Adipocyte (in vitro differentiated cells): Measurements from ENCODE around the gene FGFR2.
A peak's percentile ranks its signal among the peaks of the same experiment; 100 is the strongest.

Experiments
- DNase-seq: peaks from one replicate; pipeline ENCODE4 v3.0.0-alpha.2; 2015; ENCODE audit warnings: low read depth
- H3K27me3 ChIP-seq: replicated peaks from 2 replicates; pipeline ENCODE4 v1.7.0; 2013; ENCODE audit warnings: mild to moderate bottlenecking, low read length, moderate library complexity; ENCODE audit not compliant: control insufficient read depth, insufficient read depth
- H3K36me3 ChIP-seq: 2 replicates; pipeline ENCODE4 v1.7.0; 2013; ENCODE audit warnings: low read length, mild to moderate bottlenecking, moderate library complexity; ENCODE audit not compliant: control insufficient read depth, insufficient read depth, severe bottlenecking
- H3K4me1 ChIP-seq: 2 replicates; pipeline ENCODE4 v1.7.0; 2013; ENCODE audit warnings: mild to moderate bottlenecking, low read length, moderate library complexity; ENCODE audit not compliant: control insufficient read depth, insufficient read depth
- H3K4me3 ChIP-seq: 2 replicates; pipeline ENCODE4 v1.7.0; 2013; ENCODE audit warnings: mild to moderate bottlenecking, low read length, moderate library complexity
- H3K9ac ChIP-seq: 2 replicates; pipeline ENCODE4 v1.7.0; 2013; ENCODE audit warnings: mild to moderate bottlenecking, low read length, moderate library complexity
- H3K9me3 ChIP-seq: 2 replicates; pipeline ENCODE4 v1.7.0; 2013; ENCODE audit warnings: mild to moderate bottlenecking, low read length, moderate library complexity; ENCODE audit not compliant: control insufficient read depth

FGFR2 gene

GRCh38 chr10:121609426-121610380 is 11.5 kb upstream of the FGFR2 start:
- no peaks in the 10 kb centered on the region for H3K36me3 ChIP-seq
- no peaks in the 10 kb centered on the region for H3K9me3 ChIP-seq
- H3K9ac ChIP-seq = no peak overlapping the region
- H3K4me1 ChIP-seq = peaks cover 4% of the 10 kb centered on the region
- peaks cover 35% of the 10 kb centered on the region for H3K27me3 ChIP-seq
- H3K4me3 ChIP-seq = no peak overlapping the region
- no peak for DNase-seq

DNA sequence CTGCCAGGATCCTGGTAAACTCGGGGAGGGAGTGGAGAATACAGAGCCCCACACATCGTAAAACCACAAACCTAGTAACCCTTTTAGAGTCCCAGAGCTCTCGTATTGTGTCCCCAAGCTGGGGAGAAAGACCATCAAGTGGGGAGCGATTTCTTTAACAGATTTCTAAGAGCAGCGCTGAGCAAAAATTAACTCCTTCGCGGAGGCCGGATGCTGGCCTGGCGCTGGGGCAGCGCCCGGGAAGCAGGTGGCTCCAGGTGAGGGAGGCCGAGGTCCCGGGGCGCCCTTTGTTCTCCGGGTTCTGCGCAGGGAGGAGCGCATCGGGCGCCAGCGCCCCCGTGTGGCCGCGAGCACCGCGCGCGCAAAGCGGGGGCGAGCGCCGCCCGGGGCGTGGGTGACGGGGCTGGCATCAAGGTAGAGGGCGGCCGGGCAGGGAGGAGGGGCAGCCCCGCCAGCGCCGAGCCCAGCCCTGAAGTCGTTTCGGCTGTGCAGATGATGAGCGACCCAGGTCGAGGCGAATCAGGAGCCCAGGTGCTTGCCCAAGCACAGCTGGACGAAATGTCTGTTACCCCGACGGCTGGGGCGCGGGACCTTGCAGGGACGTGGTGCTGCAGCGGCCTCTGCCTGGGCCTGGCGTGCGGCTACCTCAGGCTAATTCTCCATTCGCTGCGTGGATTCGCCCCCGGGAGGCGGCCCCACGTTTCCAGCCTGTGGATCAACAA is 10.4 kb upstream of the FGFR2 start:
- H3K4me3 ChIP-seq = peak overlapping the region; percentile 73
- peak; percentile 30 for DNase-seq
- peaks cover 35% of the 10 kb centered on the region for H3K27me3 ChIP-seq
- no peak overlapping the region for H3K9ac ChIP-seq
- H3K36me3 ChIP-seq = no peaks in the 10 kb centered on the region
- H3K4me1 ChIP-seq = peaks cover 4% of the 10 kb centered on the region
- H3K9me3 ChIP-seq = no peaks in the 10 kb centered on the region

- DNase-seq = no peak
- H3K36me3 ChIP-seq = no peaks in the 10 kb centered on the region
- H3K27me3 ChIP-seq = peaks cover 34% of the 10 kb centered on the region
- no peak overlapping the region for H3K9ac ChIP-seq
- H3K4me1 ChIP-seq = peaks cover 4% of the 10 kb centered on the region
- H3K9me3 ChIP-seq = no peaks in the 10 kb centered on the region
- no peak overlapping the region for H3K4me3 ChIP-seq
Measured at GRCh38 chr10:121607310-121608055, 9.2 kb upstream of the FGFR2 start.

DNA sequence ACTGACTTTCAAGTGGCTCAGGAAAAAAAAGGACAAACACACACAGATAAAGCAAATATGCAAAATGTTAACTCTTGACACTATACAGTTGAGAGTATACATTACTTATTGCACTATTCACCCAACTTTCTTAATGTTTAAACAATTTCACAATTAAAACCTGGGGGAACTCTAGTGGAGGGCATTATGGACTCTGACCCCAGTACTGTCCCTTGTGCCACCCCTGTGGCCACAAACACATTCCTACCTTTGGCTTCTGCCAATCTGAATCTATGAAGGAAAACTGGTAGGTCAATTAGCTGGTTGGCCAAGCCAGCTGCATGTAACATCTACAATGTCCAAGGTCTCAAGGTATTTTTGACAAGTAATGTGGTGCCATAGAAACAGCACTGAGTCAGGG is 7.5 kb upstream of the FGFR2 start:
- Histone ChIP-seq H3K36me3 (no peaks in the 10 kb centered on the region), H3K9me3 (no peaks in the 10 kb centered on the region), H3K4me3 (no peak overlapping the region), H3K9ac (no peak overlapping the region), H3K27me3 (peaks cover 36% of the 10 kb centered on the region), H3K4me1 (peaks cover 4% of the 10 kb centered on the region)
- DNase-seq = no peak

- Histone ChIP-seq H3K9me3 (no peaks in the 10 kb centered on the region), H3K9ac (no peak overlapping the region), H3K4me3 (no peak overlapping the region), H3K4me1 (peaks cover 3% of the 10 kb centered on the region), H3K27me3 (peaks cover 35% of the 10 kb centered on the region), H3K36me3 (no peaks in the 10 kb centered on the region)
- no peak for DNase-seq
Measured at GRCh38 chr10:121601458-121601857, 3.2 kb upstream of the FGFR2 start.

DNA sequence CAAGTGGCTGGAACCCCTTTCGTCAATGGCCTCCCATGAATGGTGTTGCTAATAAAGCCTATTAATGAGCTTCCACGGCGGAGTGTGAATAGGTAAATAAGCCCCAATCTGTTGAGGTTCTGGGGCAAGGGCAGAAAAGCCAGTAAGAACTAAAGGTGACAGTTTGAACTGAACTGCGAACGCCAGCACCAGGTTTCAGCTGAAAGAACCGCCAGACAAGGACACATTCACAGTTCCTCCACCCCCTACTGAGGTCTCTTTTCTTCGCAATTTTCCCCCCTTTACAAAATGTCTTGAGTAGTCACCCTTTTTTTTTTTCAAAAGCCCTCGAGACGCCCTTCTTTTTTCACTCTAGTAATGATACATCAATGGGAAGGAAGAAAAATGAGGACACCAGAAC is 2.4 kb upstream of the FGFR2 start:
- no peak overlapping the region for H3K4me3 ChIP-seq
- peaks cover 38% of the 10 kb centered on the region for H3K27me3 ChIP-seq

GRCh38 chr10:121599947-121600346 is 1.7 kb upstream of the FGFR2 start:
- Histone ChIP-seq H3K4me3 (no peak overlapping the region), H3K9me3 (no peaks in the 10 kb centered on the region), H3K9ac (no peak overlapping the region), H3K36me3 (no peaks in the 10 kb centered on the region), H3K4me1 (peaks cover 7% of the 10 kb centered on the region), H3K27me3 (peaks cover 38% of the 10 kb centered on the region)
- DNase-seq = no peak

More for the DNA sequence above, 2.4 kb upstream of the FGFR2 start:
- Histone ChIP-seq H3K36me3 (no peaks in the 10 kb centered on the region), H3K9me3 (no peaks in the 10 kb centered on the region), H3K9ac (no peak overlapping the region), H3K4me1 (peaks cover 3% of the 10 kb centered on the region)
- no peak for DNase-seq

- Histone ChIP-seq H3K4me3 (peak overlapping the region; percentile 74), H3K9ac (peak overlapping the region; percentile 34), H3K27me3 (peaks cover 51% of the 10 kb centered on the region), H3K36me3 (no peaks in the 10 kb centered on the region), H3K4me1 (peaks cover 7% of the 10 kb centered on the region), H3K9me3 (no peaks in the 10 kb centered on the region)
- no peak for DNase-seq
Measured at GRCh38 chr10:121597504-121598262, 561 bp downstream of the FGFR2 start.

- Histone ChIP-seq H3K9me3 (no peaks in the 10 kb centered on the region), H3K27me3 (peaks cover 51% of the 10 kb centered on the region), H3K4me3 (peak overlapping the region; percentile 74), H3K9ac (no peak overlapping the region), H3K36me3 (no peaks in the 10 kb centered on the region), H3K4me1 (peaks cover 7% of the 10 kb centered on the region)
- peak; percentile 35 for DNase-seq
Measured at GRCh38 chr10:121596689-121597503, 1.3 kb downstream of the FGFR2 start.
